ENCODE measurements around the gene PAX5.

PAX5 gene

DNA sequence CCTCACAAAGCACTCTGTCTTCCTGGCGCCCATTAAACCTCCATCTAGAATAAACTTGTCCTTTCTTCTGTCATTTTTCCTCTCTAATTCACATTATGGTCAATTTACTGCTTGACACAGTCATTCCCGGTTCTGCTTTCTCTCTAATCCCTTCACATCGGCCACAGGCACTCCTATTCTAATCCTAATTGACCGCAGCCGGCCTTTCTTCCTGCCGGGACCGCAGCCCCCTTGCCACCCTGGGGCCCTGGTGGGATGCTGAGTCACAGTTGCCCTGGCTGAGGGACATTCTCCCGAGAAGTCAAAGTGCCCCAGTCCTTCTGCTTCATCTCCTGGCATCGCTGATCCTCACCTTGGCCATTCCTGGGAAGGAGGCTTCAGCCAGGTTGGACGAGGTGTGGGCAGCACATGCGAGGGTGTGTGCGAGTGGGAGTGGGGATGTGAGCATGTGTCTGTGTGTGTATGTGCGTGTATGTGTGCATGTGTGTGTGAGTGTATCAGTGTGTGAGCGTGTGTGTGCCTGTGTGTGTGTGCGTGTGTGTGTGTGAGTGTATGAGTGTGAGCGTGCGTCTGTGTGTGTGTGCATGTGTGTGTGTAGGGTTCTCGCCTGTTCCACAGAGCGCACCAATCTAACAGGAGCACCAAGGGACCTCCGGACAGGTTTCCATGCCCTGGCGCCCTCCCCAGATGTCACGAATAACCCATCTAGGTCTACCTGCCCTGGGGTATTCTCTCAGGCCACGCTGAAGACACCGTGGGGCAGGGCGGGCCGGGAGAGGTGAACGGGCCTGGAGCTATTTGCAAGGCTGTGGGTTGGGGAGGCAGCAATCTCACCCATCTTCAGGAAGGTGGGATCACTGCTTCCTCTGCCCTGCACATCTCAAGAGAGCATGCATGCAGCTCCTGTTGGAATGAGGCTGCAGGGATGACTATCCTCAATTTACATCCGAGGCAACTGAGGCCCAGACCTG is 191.2 kb downstream of the PAX5 start:
- DNase-seq (ENCODE audit: low read depth): no peak
- H3K4me3 ChIP-seq (ENCODE audit: low read length): no peak overlapping the region
- H3K4me1 ChIP-seq (ENCODE audit: control insufficient read depth, insufficient read depth, low read length): peaks cover 25% of the 10 kb centered on the region
- no peaks in the 10 kb centered on the region for H3K36me3 ChIP-seq (ENCODE audit: control insufficient read depth, insufficient read depth, low read length, severe bottlenecking)
- no peak overlapping the region for H3K9ac ChIP-seq (ENCODE audit: low read length)
- H3K9me3 ChIP-seq (ENCODE audit: control insufficient read depth, low read length): no peaks in the 10 kb centered on the region
- H3K27me3 ChIP-seq (replicated peaks; ENCODE audit: control insufficient read depth, insufficient read depth, low read length): peaks cover 71% of the 10 kb centered on the region

DNA sequence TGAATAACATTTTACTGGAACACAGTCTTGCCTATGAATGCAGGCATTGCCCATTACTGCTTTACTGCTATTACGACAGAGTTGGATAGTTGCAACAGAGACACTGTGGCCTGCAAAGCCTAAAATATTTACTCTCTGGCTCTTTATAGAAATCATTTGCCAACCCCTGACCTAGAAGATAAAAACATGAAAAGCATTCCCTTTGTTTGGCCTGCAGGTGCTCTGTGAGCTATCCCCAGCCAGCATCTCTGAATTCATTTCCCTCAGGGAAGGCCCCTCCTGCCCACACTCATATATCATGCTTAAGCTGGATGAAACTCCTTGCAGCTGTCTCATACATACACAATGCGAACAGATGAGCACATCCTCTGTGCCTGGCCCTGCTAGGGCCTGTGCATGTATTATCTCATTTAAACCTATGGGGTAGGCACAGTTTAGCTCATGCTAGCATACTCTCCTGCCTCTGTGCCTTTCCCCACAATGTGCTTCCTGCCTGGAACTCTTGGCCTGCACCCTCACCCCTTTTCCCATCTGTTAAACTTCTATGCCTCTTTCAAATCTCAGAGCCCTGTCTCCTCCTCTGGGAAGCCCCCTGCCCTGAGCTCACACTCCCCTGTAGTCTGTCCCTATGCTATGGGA is 193.1 kb downstream of the PAX5 start:
- Histone ChIP-seq H3K9me3 (ENCODE audit: control insufficient read depth, low read length) (no peaks in the 10 kb centered on the region), H3K27me3 (replicated peaks; ENCODE audit: control insufficient read depth, insufficient read depth, low read length) (peaks cover 61% of the 10 kb centered on the region), H3K4me3 (ENCODE audit: low read length) (no peak overlapping the region), H3K36me3 (ENCODE audit: control insufficient read depth, insufficient read depth, low read length, severe bottlenecking) (no peaks in the 10 kb centered on the region), H3K4me1 (ENCODE audit: control insufficient read depth, insufficient read depth, low read length) (peaks cover 25% of the 10 kb centered on the region), H3K9ac (ENCODE audit: low read length) (peak overlapping the region; percentile 6)
- DNase-seq (ENCODE audit: low read depth): peak; percentile 22

DNA sequence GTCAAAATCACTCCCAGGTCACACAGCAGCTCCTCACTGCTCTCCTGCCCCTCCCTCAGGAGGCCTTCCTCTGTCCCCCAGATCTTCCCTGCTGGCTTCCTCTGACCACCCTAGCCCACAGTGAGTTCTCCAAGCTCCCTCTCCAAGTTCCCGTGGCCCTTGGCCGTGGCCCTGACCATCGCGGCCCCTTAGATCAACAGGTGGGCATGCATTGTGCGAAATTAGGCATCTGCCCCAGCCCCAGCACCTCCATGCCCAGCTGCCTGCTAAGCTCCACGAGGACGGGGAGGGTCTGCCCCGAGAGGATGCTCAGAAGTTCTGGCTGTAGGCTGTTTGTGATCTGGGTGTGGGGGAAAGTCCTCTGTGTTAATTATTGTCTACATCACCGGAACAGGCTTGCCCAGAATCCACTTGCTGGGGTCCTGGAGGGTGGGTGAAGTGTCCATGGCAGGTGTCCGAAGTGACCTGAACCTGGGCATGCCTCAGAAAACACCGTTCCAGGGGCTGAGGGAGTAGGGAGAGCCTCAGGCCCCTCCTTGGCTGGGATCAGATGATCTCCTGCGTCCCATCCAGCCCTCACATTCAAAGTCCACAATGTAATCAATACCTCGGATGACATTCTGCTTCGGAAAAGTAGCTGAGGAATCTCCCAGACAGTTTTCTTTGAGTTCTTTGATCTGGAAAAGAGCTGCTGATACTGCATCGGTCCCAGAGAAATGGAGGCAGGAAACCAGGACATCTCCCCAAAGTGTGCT is 194.8 kb downstream of the PAX5 start:
- no peaks in the 10 kb centered on the region for H3K36me3 ChIP-seq (ENCODE audit: control insufficient read depth, insufficient read depth, low read length, severe bottlenecking)
- no peak for DNase-seq (ENCODE audit: low read depth)
- peaks cover 38% of the 10 kb centered on the region for H3K4me1 ChIP-seq (ENCODE audit: control insufficient read depth, insufficient read depth, low read length)
- peaks cover 45% of the 10 kb centered on the region for H3K27me3 ChIP-seq (replicated peaks; ENCODE audit: control insufficient read depth, insufficient read depth, low read length)
- H3K4me3 ChIP-seq (ENCODE audit: low read length): no peak overlapping the region
- no peak overlapping the region for H3K9ac ChIP-seq (ENCODE audit: low read length)
- no peaks in the 10 kb centered on the region for H3K9me3 ChIP-seq (ENCODE audit: control insufficient read depth, low read length)

DNA sequence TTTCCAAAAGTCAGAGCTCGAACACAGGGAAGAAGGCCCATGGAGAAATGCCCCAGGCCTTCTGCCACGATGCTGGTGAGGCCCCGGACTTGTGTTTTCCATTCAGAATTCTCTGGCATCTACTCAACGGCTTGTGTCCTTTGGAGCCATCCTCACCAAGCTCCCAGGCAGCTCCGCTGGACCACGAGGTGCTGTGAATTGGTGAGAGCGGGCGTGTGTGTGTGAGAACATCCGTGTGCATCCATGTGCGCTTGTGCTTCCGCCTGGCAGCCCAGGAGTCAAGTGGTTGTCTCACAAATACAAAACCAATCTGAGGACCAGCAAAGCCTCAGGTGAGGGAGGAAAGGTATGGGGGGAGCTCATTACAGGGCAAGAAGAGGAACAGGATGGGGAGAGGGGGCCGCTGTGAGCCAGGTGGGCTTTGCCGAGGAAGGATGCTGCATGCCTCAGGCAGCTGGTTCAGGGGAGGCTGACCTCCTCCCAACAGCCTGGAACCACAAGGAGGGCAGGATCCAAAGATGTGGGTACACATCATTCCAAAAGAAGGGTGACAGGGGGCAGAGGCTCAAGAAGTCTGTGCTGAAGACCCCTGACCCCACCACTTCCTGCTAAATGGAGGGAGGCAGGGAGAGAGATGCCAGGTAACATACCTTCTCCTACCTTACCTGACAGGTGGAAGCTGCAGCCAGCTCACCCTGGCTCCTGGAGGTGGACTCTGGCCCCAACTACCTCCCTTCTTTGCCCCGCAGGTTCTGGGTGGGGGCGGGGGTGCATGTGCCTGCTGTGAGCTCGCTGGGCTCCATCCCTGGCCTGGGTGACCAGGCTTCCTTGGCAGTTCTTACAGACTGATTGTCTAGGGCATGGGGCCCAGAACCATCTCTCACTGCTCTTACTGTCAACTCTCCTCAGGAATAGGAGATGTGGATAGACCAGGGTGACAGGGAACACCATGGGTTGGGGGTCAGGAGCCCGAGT is 196.3 kb downstream of the PAX5 start:
- H3K4me1 ChIP-seq (ENCODE audit: control insufficient read depth, insufficient read depth, low read length): peaks cover 41% of the 10 kb centered on the region
- H3K9ac ChIP-seq (ENCODE audit: low read length): no peak overlapping the region
- H3K9me3 ChIP-seq (ENCODE audit: control insufficient read depth, low read length): no peaks in the 10 kb centered on the region
- no peak for DNase-seq (ENCODE audit: low read depth)
- H3K4me3 ChIP-seq (ENCODE audit: low read length): no peak overlapping the region
- H3K36me3 ChIP-seq (ENCODE audit: control insufficient read depth, insufficient read depth, low read length, severe bottlenecking): no peaks in the 10 kb centered on the region
- peaks cover 39% of the 10 kb centered on the region for H3K27me3 ChIP-seq (replicated peaks; ENCODE audit: control insufficient read depth, insufficient read depth, low read length)

DNA sequence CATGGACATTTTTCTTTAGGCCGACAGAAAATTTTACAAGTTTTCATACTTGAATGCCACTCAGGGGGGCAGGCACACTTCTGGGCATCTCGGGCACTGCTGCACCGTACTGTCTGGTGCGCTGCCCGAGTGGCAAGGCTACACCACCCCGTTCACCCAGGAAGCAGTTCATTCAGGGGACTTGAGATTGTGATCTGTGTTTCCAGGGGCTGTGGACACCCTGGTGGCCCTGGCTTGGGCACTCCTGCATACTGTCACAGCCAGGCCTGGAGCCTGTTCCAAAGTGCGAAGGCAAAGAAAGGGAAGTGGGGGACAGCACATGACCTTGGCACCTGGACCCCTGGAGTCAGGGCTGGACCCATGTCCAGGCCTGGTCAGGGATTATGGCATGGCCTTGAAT is 197.6 kb downstream of the PAX5 start:
- Histone ChIP-seq H3K9ac (ENCODE audit: low read length) (no peak overlapping the region), H3K36me3 (ENCODE audit: control insufficient read depth, insufficient read depth, low read length, severe bottlenecking) (no peaks in the 10 kb centered on the region), H3K4me1 (ENCODE audit: control insufficient read depth, insufficient read depth, low read length) (peaks cover 37% of the 10 kb centered on the region), H3K9me3 (ENCODE audit: control insufficient read depth, low read length) (no peaks in the 10 kb centered on the region), H3K27me3 (replicated peaks; ENCODE audit: control insufficient read depth, insufficient read depth, low read length) (peaks cover 36% of the 10 kb centered on the region), H3K4me3 (ENCODE audit: low read length) (no peak overlapping the region)
- no peak for DNase-seq (ENCODE audit: low read depth)

DNA sequence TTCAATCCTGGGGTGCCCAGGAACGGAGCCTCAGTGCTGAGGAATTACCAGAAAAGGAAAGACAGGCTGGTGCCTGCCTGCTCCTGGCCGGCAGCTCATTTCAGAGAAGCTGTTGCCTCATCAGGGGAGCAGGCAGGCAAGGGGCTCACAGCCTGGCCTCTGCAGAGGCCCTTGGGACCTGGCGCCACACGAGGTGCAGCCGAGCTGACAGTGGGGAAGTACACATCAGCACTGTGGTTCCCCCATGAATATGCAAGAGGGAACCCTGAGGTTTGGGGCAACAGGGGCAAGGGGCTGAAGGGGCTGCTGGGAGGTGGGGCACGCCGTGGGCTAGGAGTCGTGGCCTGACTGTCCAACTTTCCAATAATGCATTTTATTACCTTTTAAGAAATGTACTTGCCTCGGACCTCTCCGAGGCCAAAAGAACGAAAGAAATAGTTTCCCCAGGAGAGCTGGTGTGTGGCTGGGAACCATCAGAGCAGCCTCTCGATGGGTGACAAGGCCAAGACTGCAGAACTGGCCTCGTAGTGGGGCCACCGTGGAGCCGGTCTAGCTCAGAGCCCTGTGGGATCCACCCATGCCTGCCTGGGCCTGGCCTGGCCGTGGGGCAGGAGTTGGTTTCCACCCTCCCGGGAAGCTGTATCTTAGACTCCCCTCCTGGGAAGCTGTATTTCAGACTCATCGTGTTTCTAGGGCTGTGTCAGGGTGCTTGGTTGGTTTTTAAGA is 198.6 kb downstream of the PAX5 start:
- peak overlapping the region; percentile 59 for H3K9ac ChIP-seq (ENCODE audit: low read length)
- H3K36me3 ChIP-seq (ENCODE audit: control insufficient read depth, insufficient read depth, low read length, severe bottlenecking): no peaks in the 10 kb centered on the region
- H3K9me3 ChIP-seq (ENCODE audit: control insufficient read depth, low read length): no peaks in the 10 kb centered on the region
- no peak for DNase-seq (ENCODE audit: low read depth)
- no peak overlapping the region for H3K4me3 ChIP-seq (ENCODE audit: low read length)
- peaks cover 46% of the 10 kb centered on the region for H3K27me3 ChIP-seq (replicated peaks; ENCODE audit: control insufficient read depth, insufficient read depth, low read length)
- peaks cover 29% of the 10 kb centered on the region for H3K4me1 ChIP-seq (ENCODE audit: control insufficient read depth, insufficient read depth, low read length)

DNA sequence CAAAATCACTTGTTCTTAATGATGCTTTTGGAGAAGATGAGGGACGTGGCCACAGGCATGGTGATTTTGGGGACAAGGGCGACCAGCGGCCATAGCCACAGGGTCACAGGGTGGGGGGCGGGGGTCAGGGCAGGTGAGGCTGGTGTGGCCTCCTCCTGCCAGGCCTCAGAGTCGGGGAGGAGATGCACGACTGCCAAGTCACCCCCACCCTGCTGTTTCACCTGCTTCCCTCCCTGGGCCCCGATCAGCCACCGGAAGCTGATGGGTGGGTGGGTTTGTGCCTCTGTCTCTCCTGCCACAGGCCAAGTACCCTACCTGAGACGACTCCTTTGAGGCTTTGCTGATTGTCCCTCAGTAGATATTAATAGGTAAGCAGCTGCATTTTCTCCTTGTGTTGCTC is 199.3 kb downstream of the PAX5 start:
- H3K27me3 ChIP-seq (replicated peaks; ENCODE audit: control insufficient read depth, insufficient read depth, low read length): peaks cover 47% of the 10 kb centered on the region
- no peak overlapping the region for H3K4me3 ChIP-seq (ENCODE audit: low read length)
- H3K36me3 ChIP-seq (ENCODE audit: control insufficient read depth, insufficient read depth, low read length, severe bottlenecking): no peaks in the 10 kb centered on the region
- peaks cover 24% of the 10 kb centered on the region for H3K4me1 ChIP-seq (ENCODE audit: control insufficient read depth, insufficient read depth, low read length)
- DNase-seq (ENCODE audit: low read depth): no peak
- peak overlapping the region; percentile 37 for H3K9ac ChIP-seq (ENCODE audit: low read length)
- no peaks in the 10 kb centered on the region for H3K9me3 ChIP-seq (ENCODE audit: control insufficient read depth, low read length)

DNA sequence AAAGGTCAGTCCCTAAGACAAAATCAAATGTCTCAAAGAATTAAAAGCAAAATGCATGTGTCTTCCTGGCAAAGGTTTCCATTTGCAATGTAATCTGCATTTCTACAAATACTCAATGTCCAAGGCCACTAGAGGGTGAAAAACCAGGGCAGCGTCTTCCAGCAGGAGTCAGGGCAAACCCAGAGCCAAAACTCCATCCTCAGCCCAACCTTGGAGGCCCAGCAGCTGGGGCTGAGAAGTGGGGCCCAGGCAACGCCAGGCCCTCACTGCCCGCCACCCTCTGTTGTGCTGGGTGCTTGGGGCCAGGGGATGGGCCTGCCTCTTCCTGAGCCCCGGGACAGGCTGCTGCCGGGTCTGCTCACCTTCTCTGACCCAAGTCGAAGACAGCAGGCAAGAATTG is 200.1 kb downstream of the PAX5 start:
- DNase-seq (ENCODE audit: low read depth): no peak

DNA sequence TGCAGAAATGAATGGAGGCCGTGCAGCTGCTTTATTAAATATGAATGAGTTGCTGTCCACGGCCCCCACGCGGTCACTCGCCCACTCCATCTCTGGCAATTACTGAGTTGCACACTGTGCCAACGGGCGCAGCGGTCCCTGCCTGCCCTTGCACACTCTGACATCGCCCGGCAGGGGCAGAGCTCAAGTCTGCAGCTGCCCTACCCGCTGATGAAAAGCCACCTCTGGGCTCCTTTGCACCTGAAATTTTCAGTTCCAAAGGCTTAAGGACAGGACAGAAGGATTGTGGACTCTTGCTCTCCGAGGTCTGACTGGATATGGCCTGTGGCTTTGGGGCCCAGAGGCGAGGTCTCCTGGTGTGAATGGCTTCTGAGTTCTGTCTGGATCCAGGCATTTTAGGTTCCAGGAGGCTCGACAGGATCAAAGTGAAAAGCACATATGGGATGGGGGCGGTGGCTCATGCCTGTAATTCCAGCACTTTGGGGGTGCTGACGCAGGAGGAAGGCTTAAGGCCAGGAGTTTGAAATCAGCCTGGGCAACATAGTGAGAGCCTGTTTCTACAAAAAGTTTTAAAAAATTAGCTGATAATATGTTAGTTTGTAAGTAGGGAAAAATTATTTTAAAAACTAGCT is 201.8 kb downstream of the PAX5 start:
- Histone ChIP-seq H3K27me3 (replicated peaks; ENCODE audit: control insufficient read depth, insufficient read depth, low read length) (peaks cover 36% of the 10 kb centered on the region), H3K9ac (ENCODE audit: low read length) (no peak overlapping the region), H3K4me3 (ENCODE audit: low read length) (no peak overlapping the region), H3K4me1 (ENCODE audit: control insufficient read depth, insufficient read depth, low read length) (peaks cover 17% of the 10 kb centered on the region), H3K36me3 (ENCODE audit: control insufficient read depth, insufficient read depth, low read length, severe bottlenecking) (no peaks in the 10 kb centered on the region), H3K9me3 (ENCODE audit: control insufficient read depth, low read length) (peaks cover 8% of the 10 kb centered on the region)
- no peak for DNase-seq (ENCODE audit: low read depth)

More for the DNA sequence above, 200.1 kb downstream of the PAX5 start:
- Histone ChIP-seq H3K27me3 (replicated peaks; ENCODE audit: control insufficient read depth, insufficient read depth, low read length) (peaks cover 41% of the 10 kb centered on the region), H3K4me1 (ENCODE audit: control insufficient read depth, insufficient read depth, low read length) (peaks cover 24% of the 10 kb centered on the region), H3K9me3 (ENCODE audit: control insufficient read depth, low read length) (no peaks in the 10 kb centered on the region), H3K36me3 (ENCODE audit: control insufficient read depth, insufficient read depth, low read length, severe bottlenecking) (no peaks in the 10 kb centered on the region), H3K9ac (ENCODE audit: low read length) (no peak overlapping the region), H3K4me3 (ENCODE audit: low read length) (no peak overlapping the region)
